ENCODE data around the gene ABCB11.

DNA sequence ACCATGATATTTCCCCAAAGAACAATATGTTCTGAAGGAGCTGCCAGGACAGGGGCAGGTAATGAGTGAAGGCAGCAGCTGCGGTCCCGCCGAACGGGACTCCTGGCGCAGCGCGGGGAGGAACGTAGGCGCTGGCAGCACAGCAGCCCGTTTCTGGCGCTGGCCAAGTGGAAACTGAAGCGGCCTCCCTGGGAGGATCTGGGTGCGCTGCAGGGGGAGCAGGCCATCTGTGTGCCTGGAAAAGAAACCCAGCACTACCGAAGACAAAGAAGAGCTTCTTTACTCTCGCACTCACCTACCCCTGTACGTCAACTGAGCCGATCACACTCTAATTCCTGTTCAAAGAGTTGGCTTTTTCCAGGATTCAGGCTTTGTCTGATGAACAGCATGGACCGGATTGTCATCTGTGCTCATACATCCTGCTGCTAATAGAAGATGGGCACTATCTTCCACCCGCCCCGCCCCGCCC, 118.2 kb downstream of the ABCB11 start:
- TF ChIP-seq, protein P1, sequence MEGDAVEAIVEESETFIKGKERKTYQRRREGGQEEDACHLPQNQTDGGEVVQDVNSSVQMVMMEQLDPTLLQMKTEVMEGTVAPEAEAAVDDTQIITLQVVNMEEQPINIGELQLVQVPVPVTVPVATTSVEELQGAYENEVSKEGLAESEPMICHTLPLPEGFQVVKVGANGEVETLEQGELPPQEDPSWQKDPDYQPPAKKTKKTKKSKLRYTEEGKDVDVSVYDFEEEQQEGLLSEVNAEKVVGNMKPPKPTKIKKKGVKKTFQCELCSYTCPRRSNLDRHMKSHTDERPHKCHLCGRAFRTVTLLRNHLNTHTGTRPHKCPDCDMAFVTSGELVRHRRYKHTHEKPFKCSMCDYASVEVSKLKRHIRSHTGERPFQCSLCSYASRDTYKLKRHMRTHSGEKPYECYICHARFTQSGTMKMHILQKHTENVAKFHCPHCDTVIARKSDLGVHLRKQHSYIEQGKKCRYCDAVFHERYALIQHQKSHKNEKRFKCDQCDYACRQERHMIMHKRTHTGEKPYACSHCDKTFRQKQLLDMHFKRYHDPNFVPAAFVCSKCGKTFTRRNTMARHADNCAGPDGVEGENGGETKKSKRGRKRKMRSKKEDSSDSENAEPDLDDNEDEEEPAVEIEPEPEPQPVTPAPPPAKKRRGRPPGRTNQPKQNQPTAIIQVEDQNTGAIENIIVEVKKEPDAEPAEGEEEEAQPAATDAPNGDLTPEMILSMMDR (conservative IDR thresholded peaks at IDR 0.05; ENCODE audit: low read depth, low read length): no peak
- no peak for TF ChIP-seq EZH2 (IDR thresholded peaks at IDR 0.05; ENCODE audit: borderline replicate concordance, low read depth, low read length, poor library complexity, severe bottlenecking)

All from A673 (cell line).